Esophagus squamous epithelium (tissue), 5 donors: ENCODE results near the gene HSPG2. TPM values are rescaled to one million over a fixed set of nuclear protein-coding genes. Genes with fewer than 3 reads are reported as not detected.

Experiments
- DNase-seq: peaks from one replicate; lab custom pipeline; 2025; lab: John Stamatoyannopoulos, UW
- H3K27ac ChIP-seq, 4 donors: fragments of 200-600 bp; sonication (generic); one replicate each; pipeline ENCODE4 v1.5.1; 2016 to 2019; ENCODE audit warnings: mild to moderate bottlenecking in 1 of 4
- H3K27me3 ChIP-seq, 4 donors: fragments of 200-600 bp; sonication (generic); 1 replicate in 3 of 4; 2 replicates in 1 of 4; pipeline versions ENCODE4 v1.5.1 to v1.6.0; 2017 to 2021; ENCODE audit warnings: antibody characterized with exemption in 1 of 4
- H3K36me3 ChIP-seq, 3 donors: fragments of 200-600 bp; sonication (generic); one replicate each; pipeline ENCODE4 v1.5.1; 2016 to 2019
- H3K4me1 ChIP-seq, 3 donors: fragments of 200-600 bp; sonication (generic); one replicate each; pipeline ENCODE4 v1.5.1; 2017 to 2019
- H3K4me3 ChIP-seq, 4 donors: fragments of 200-600 bp; sonication (generic); 1 replicate in 3 of 4; 2 replicates in 1 of 4; pipeline ENCODE4 v1.5.1; 2016 to 2019; ENCODE audit warnings: mild to moderate bottlenecking in 2 of 4, moderate library complexity in 1 of 4
- H3K9me3 ChIP-seq, 3 donors: fragments of 200-600 bp; sonication (generic); one replicate each; pipeline ENCODE4 v1.5.1; 2016 to 2019
- CTCF ChIP-seq, 6 experiments: fragments of 450-650 bp in 4 of 6; fragments of 200-600 bp in 2 of 6; sonication (generic) in 2 of 6; IDR thresholded peaks; one replicate each; pipeline ENCODE4 v1.5.1; 2016 to 2019; ENCODE audit warnings: antibody characterized with exemption in 6 of 6, mild to moderate bottlenecking in 4 of 6, moderate library complexity in 4 of 6
- POLR2A ChIP-seq, 4 donors: fragments of 450-650 bp; IDR thresholded peaks; one replicate each; pipeline ENCODE4 v1.6.1; 2017; ENCODE audit warnings: antibody characterized with exemption in 4 of 4, mild to moderate bottlenecking in 4 of 4, moderate library complexity in 3 of 4
- WGBS, 2 donors: methylation state at CpG; one replicate each; pipeline ENCODE4 v1.1.5; 2018; 5-methylcytosine and 5-hydroxymethylcytosine counted together
- intact Hi-C: fragments of 100-400 bp; cut with DNase I; formaldehyde crosslinking; loops from one replicate; pipeline ENCODE4 v1.15.0; 2022
- total RNA-seq, 4 donors: library from RNA; depleted of rRNA; stranded (reverse); fragments of >200 nt; gene quantifications; one replicate each; pipeline ENCODE4 v1.1.0, GENCODE V29; 2016
- donor health status: DM: yes; HTN: yes; CAD: no.

Gene HSPG2
- total RNA-seq, 4 donors from 2014 or later: 44.9 to 107 (median 54.2) TPM

- TF ChIP-seq CTCF (IDR thresholded peaks at IDR 0.05) (no peak), POLR2A (IDR thresholded peaks at IDR 0.05) (no peak)
- no peak overlapping the region for H3K27ac ChIP-seq
- WGBS, 2 donors: 95 to 100% methylated on average over 3 of the region's 13 CpGs
- peaks cover 40 to 100% (median 68%) of the 10 kb centered on the region in 3 donors for H3K36me3 ChIP-seq
- no peak overlapping the region for H3K4me3 ChIP-seq
- intact Hi-C loops: no loop called here
- H3K9me3 ChIP-seq: no peaks in the 10 kb centered on the region
- DNase-seq: no peak
- H3K27me3 ChIP-seq: no peaks in the 10 kb centered on the region
- peaks cover 0 to 13% (median 0%) of the 10 kb centered on the region in 3 donors for H3K4me1 ChIP-seq
Measured at GRCh38 chr1:21843208-21843607, 93.9 kb downstream of the HSPG2 start.

GRCh38 chr1:21842606-21843162 is 94.4 kb downstream of the HSPG2 start:
- Histone ChIP-seq H3K27ac (no peak overlapping the region), H3K9me3 (no peaks in the 10 kb centered on the region), H3K4me3 (no peak overlapping the region), H3K4me1 (peaks cover 0 to 13% (median 0%) of the 10 kb centered on the region in 3 donors), H3K36me3 (peaks cover 37 to 100% (median 62%) of the 10 kb centered on the region in 3 donors), H3K27me3 (no peaks in the 10 kb centered on the region)
- no peak for DNase-seq
- TF ChIP-seq CTCF (IDR thresholded peaks at IDR 0.05) (no peak), POLR2A (IDR thresholded peaks at IDR 0.05) (no peak)
- intact Hi-C loops: no loop called here
- 18 to 44% methylated on average over 3 to 10 of the region's 15 CpGs for WGBS, 2 donors

GRCh38 chr1:21841852-21842466 is 95.2 kb downstream of the HSPG2 start:
- Histone ChIP-seq H3K4me3 (no peak overlapping the region), H3K4me1 (peaks cover 0 to 13% (median 0%) of the 10 kb centered on the region in 3 donors), H3K27me3 (no peaks in the 10 kb centered on the region), H3K9me3 (no peaks in the 10 kb centered on the region), H3K36me3 (peaks cover 37 to 100% (median 55%) of the 10 kb centered on the region in 3 donors), H3K27ac (no peak overlapping the region)
- TF ChIP-seq POLR2A (IDR thresholded peaks at IDR 0.05): no peak
- TF ChIP-seq CTCF (IDR thresholded peaks at IDR 0.05): no peak
- 79% methylated on average over 8 of the region's 21 CpGs; no CpG with 5 or more reads in 1 of the 2 donors for WGBS, 2 donors
- no peak for DNase-seq
- intact Hi-C loops: no loop called here

- DNase-seq: no peak
- intact Hi-C loops: no loop called here
Measured at GRCh38 chr1:21840981-21841380, 96.1 kb downstream of the HSPG2 start.

More at GRCh38 chr1:21840981-21841380, 96.1 kb downstream of the HSPG2 start:
- H3K27ac ChIP-seq: no peak overlapping the region
- no peak overlapping the region for H3K4me3 ChIP-seq
- H3K4me1 ChIP-seq: peaks cover 0 to 13% (median 0%) of the 10 kb centered on the region in 3 donors
- H3K27me3 ChIP-seq: no peaks in the 10 kb centered on the region
- no peak for TF ChIP-seq CTCF (IDR thresholded peaks at IDR 0.05)
- no peak for TF ChIP-seq POLR2A (IDR thresholded peaks at IDR 0.05)
- H3K36me3 ChIP-seq: peaks cover 42 to 100% (median 52%) of the 10 kb centered on the region in 3 donors
- 88 to 92% methylated on average over 5 of the region's 13 CpGs for WGBS, 2 donors
- H3K9me3 ChIP-seq: no peaks in the 10 kb centered on the region
